ENCODE data around the gene AMBRA1. TPM values are rescaled to one million over a fixed set of nuclear protein-coding genes. Genes with fewer than 3 reads are reported as not detected.

Gene AMBRA1
- total RNA-seq, 1 donor from 2014 or later, result 33.7 TPM

DNA sequence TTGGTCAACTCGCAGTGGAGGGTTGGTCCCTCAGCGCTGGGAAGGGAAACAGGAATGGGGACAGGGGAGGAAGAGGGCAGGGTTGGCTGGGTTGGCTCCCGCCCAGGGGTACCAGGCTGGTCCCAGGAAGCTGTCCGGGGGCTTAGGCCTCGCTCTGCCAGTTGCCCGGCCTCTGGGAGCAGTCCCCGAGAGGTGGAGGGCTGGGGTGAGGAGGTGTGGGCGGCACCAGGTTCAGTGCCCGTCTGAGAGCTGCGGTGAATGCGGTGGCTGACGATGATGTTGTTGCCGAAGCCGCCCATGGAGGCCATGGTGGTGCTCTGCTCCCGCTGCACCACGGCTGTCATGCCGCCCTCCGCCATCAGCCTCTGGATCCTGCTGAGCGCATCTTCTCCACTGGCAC lies 196.3 kb downstream of the AMBRA1 start:
- no peak for DNase-seq (ENCODE audit: low spot score)
- intact Hi-C loops (cut with DNase I), result no loop called here
- no peak for ATAC-seq

DNA sequence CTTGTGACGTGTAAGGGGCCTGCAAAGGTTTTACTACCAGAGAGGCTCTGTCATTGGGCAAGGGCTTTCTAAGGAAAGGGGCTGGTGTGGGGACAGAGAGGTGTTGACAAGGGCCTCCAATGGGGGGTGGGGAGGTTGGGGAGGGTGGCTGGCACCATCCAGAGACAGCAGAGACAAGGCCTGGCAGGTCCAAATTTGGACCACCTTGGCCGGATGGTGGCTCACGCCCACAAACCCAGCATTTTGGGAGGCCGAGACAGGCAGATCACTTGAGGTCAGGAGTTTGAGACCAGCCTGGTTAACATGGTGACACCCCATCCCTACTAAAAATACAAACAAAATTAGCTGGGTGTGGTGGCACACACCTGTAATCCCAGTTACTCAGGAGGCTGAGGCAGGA lies 200.1 kb downstream of the AMBRA1 start:
- ATAC-seq (no peak), DNase-seq (ENCODE audit: low spot score) (no peak)
- intact Hi-C loops (cut with DNase I), result no loop called here

DNA sequence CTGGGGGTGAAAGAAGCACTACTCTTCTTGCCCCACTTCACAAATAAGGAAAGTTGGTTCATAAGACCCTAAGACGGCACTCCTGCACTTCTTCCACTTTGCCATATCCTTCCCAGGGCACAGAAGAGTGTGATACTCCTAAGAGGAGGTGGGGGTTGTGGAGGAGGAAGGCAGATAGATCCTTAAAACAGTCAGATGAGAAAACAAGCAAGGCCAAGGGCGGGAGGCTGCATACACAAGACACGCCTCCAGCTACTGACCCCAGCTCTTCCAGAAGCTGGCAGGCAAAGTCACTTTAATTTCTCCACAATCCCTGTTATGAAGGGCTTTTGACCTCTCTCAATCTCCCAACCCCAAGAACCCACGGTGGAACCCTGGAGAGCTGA lies 200.6 kb downstream of the AMBRA1 start:
- ATAC-seq, result no peak
- DNase-seq (ENCODE audit: low spot score), result no peak
- intact Hi-C loops (cut with DNase I), result no loop called here

GRCh38 chr11:46392421-46393230 lies 201.2 kb downstream of the AMBRA1 start:
- intact Hi-C loops (cut with DNase I), result no loop called here
- ATAC-seq (peak; percentile 92), DNase-seq (ENCODE audit: low spot score) (peak; percentile 91)

- no peak for ATAC-seq
- no peak for DNase-seq (ENCODE audit: low spot score)
- intact Hi-C loops (cut with DNase I), result no loop called here
Measured at GRCh38 chr11:46391578-46392420, 202.0 kb downstream of the AMBRA1 start, which contains the start of gene CHRM4. CHRM4 (minus strand) TSS chr11:46391776; CDS start chr11:46386557, 5,219 bp downstream.

DNA sequence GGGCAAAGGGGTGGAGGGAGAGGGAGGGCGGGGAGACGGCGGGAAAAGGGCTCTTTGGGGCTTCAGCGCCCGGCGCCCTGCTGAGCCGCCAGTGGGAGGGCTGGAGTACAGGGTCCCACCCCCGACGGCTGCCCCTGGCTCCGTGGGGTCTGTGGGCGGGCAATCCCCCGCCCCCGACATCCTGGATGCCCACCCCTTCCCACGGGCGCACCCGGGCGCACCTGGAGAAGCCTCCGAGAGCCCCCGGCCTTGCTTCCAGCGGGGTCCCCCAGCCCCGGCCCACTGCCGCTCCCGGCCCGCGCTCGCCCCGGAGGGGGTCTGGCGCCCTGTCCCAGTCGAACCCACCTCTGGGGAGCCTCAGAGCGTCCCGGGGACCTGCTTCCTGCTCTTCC lies 202.6 kb downstream of the AMBRA1 start:
- no peak for DNase-seq (ENCODE audit: low spot score)
- no peak for ATAC-seq
- intact Hi-C loops (cut with DNase I), result no loop called here

DNA sequence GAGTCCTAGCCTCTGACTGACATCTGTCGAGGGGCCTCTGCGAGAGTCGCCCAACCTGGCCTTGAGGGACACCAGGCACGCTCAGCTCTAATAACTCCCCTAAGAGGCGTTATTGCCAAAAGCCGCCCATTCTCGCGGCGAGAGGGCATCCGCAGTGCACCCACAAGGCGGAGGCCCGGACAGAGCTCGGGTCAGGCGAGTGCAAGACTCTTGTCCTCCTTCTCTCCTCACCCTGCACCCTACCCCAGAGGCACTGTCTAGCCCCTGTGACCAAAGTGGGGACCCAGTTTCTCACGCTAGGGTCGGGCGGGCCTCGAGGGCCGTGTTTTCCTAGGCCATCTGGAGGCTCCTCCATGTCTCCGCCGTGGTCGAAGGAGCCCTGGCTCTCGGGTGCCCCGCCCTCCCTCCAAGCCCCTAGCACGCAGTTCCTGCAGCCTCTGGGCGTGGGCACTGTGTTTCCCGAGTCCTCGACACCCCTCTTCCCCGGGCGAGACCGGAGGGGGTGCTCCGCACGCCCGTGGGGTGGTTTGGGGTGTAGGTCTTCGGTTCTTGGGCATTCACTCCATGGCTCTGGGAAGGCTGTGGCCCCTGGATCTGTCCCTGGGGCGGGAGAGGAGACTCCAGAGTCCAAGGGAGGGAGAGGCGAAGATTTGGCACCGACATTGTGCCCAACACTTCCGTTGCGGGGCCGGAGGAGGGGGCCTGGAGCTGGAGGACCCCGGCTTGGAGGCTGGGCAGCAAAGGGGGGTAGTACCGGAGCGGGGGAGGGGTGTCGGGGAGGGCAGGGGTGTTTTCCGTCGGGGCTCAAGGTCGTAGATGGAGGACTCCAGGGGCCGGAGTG lies 203.3 kb downstream of the AMBRA1 start:
- DNase-seq (ENCODE audit: low spot score) (no peak), ATAC-seq (no peak)
- intact Hi-C loops (cut with DNase I), result no loop called here

DNA sequence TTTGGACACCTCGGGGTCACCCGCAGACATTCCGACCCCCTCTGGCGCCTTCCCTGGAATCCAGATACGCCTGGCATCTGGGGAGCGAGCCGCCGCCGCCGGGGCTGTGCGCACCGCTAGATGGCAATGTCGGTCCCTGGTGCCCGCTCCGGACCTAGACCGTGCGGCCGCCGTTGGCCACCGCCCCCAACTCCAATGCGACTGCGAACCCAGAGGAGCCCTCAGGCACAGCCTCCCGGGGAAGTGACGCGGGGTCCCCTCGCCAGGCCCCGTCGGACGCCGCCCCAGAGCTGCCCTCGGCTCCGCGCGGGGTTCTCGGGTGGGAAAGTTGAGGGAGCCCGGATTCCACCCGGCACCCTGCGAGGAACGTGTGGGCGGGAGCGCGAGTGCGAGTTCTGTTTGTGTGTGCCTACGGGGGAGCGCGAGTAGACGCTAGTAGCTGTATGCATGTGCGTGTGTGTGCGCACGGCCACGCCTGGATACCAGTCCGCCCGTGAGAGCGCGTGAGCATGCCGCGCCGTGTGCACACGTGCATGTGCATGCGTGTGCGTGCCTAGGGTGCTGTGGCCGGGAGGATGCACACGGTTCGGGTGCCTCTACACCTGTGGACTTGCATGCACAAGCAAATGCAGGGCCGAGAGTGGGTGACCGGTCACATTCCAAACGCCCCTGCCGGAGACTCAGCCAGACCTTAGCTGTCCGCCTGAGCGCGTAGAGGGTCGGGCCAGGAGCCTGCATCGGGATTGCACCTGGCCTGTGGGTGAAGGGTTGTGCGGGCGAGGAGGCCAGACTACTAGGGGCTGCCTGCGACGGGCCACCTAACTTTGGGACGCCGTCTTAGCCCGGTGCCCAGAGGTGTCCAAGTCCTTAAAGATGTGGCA lies 204.1 kb downstream of the AMBRA1 start:
- intact Hi-C loops (cut with DNase I), result loop anchor here (10.0 kb wide), 1 partner anchor 225 kb away; the partner anchor contains the start of genes ATG13 and HARBI1
- peak; percentile 80 for ATAC-seq
- DNase-seq (ENCODE audit: low spot score), result peak; percentile 86

DNA sequence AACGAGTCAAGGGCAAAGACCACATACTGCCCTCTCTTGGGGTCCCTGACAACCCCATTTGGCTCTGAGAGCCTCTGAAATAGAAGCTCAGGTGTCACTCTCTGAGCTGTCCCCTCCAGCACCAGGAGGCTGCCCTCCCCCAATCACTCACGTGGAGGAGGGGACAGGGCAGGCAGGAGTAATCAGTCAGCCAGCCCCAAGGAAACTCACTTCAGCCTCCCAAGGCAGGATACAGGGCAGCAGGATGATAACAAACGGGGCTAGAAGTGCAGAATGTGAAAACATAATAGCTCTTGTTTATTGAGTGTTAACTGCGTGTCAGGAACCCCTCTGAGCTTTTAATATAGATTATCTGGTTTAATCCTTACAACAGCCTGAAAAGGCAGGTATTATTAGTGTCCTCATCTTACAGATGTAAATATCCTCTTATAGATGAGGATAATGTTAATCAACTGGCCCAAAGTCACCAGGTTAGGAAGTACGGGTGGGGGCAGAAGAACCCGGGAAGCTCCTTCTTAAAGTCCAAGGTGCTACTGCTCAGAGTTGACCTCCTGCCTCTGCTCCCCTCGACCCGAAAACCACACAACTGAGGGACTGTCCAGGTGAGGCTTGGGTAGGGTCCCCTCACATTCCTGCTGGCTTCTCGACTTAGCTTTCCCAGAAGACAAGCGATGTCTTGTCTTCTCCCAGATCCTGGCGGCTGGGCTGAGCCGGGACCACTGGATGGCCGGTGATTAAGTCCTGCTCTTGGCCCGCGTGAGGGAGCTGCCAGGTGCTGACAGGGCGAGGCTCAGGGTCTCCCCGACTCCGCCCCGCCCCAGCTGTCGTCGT lies 205.0 kb downstream of the AMBRA1 start:
- DNase-seq (ENCODE audit: low spot score) (no peak), ATAC-seq (no peak)
- intact Hi-C loops (cut with DNase I), result loop anchor here (10.0 kb wide), 1 partner anchor 226 kb away; the partner anchor contains the start of genes ATG13 and HARBI1

- intact Hi-C loops (cut with DNase I), result loop anchor here (10.0 kb wide), 1 partner anchor 227 kb away; the partner anchor contains the start of genes ATG13 and HARBI1
- ATAC-seq, result no peak
- DNase-seq (ENCODE audit: low spot score), result no peak
Measured at GRCh38 chr11:46387919-46388618, 205.8 kb downstream of the AMBRA1 start.

- intact Hi-C loops (cut with DNase I), result loop anchor here (10.0 kb wide), 1 partner anchor 227 kb away; the partner anchor contains the start of genes ATG13 and HARBI1
- ATAC-seq, result no peak
- no peak for DNase-seq (ENCODE audit: low spot score)
Measured at GRCh38 chr11:46387456-46387855, 206.4 kb downstream of the AMBRA1 start.

DNA sequence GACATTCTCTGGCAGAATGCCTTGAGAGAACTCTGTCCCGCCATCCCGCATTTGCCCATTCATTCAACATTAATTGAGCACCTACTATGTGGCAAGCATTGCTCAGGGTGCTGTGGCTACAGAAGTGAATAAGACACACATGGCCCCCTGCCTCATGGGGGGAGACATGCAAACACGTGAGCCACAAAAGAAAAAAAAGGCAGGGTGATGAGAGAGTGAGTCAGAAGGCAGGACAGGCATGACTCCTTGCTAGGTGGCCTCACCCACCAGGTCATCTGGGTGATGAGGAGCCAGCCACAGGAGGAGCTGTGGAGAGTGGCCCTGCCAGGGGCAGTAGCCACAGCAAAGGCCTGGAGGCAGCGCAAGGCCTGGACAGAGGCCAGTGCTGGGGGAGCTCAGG lies 207.1 kb downstream of the AMBRA1 start:
- ATAC-seq, result no peak
- DNase-seq (ENCODE audit: low spot score), result no peak
- intact Hi-C loops (cut with DNase I), result loop anchor here (10.0 kb wide), 1 partner anchor 228 kb away; the partner anchor contains the start of genes ATG13 and HARBI1

- DNase-seq (ENCODE audit: low spot score) (no peak), ATAC-seq (no peak)
- intact Hi-C loops (cut with DNase I), result loop anchor here (10.0 kb wide), 1 partner anchor 229 kb away; the partner anchor contains the start of genes ATG13 and HARBI1
Measured at GRCh38 chr11:46386005-46386578, 207.7 kb downstream of the AMBRA1 start.

DNA sequence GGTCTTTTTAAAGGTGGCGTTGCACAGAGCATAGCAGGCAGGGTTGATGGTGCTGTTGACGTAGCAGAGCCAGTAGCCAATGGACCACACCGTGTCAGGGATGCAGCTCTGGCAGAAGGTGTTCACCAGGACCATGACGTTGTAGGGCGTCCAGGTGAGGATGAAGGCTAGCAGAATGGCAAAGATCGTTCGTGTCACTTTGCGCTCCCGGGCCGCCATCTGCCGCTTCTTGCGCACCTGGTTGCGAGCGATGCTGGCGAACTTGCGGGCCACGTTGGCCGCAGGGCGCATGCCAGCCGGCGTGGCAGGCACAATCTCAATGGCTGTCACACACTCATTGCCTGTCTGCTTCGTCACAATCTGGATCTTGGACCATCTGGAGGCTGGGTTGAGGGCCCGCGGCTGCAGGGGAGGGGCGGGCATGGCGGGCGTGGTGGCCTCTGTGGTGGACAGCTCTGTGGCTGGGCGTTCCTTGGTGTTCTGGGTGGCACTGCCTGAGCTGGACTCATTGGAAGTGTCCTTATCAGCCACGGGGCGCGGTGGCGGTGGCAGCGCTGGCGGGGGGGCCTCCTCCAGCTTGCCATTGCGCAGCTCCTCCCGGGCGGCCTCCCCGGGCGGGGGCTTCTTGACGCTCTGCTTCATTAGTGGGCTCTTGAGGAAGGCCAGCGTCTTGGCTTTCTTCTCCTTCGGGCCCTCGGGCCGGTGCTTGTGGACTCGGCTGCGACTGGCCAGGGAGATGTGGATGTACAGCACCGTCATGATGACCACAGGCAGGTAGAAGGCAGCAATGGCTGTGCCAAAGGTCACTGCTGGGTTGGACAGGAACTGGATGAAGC lies 208.4 kb downstream of the AMBRA1 start:
- no peak for ATAC-seq
- intact Hi-C loops (cut with DNase I), result loop anchor here (10.0 kb wide), 1 partner anchor 229 kb away; the partner anchor contains the start of genes ATG13 and HARBI1
- no peak for DNase-seq (ENCODE audit: low spot score)
